ENCODE data around the gene INAFM2. TPM values are rescaled to one million over a fixed set of nuclear protein-coding genes. Genes with fewer than 3 reads are reported as not detected.

The INAFM2 gene
- total and polyA plus RNA-seq, 10 of the 15 experiments (the other 5 are each of a cell fraction or from before 2014, with no cell fraction given): 0.75 to 8.1 (median 3.9) TPM

GRCh38 chr15:40346579-40347558 is 23.4 kb downstream of the INAFM2 start:
- CTCF ChIA-PET: interaction anchor here (0.6 to 2.0 kb wide), 3 partner anchors 10 to 51 kb away, joined by 3 to 6 read pairs (median 3); partner anchors contain the start of gene DISP2
- Histone ChIP-seq H3K27me3 (replicated peaks in 1 of 2; ENCODE audit: control insufficient read depth in 2 of 2, insufficient read depth in 2 of 2, low read length in 1 of 2) (no peaks in the 10 kb centered on the region), H3K9me3 (replicated peaks; ENCODE audit: control insufficient read depth, insufficient read depth, low read length) (no peaks in the 10 kb centered on the region), H2AFZ (ENCODE audit: control insufficient read depth, low read depth, low read length) (no peak overlapping the region), H3K79me2 (ENCODE audit: control insufficient read depth, insufficient read depth, low read length) (no peaks in the 10 kb centered on the region), H3K27ac (ENCODE audit: control insufficient read depth, insufficient read depth) (no peak overlapping the region), H3K9ac (ENCODE audit: control insufficient read depth, insufficient read depth, low read length) (no peak overlapping the region), H4K20me1 (ENCODE audit: control insufficient read depth, insufficient read depth) (no peaks in the 10 kb centered on the region), H3K36me3 (ENCODE audit: control insufficient read depth in 2 of 2, insufficient read depth in 2 of 2, low read length in 1 of 2) (no peaks in the 10 kb centered on the region), H3K4me3 (no peak overlapping the region), H3K4me2 (ENCODE audit: control insufficient read depth, insufficient read depth) (no peak overlapping the region), H3K4me1 (ENCODE audit: control insufficient read depth, insufficient read depth, low read length) (no peaks in the 10 kb centered on the region)
- RAD21 ChIA-PET (ENCODE audit: unreplicated experiment): no interaction called here
- POLR2A ChIA-PET: no interaction called here
- ATAC-seq (no peak), DNase-seq (ENCODE audit: low read depth, low spot score) (no peak), FAIRE-seq (no peak)
- intact Hi-C loops (cut with micrococcal nuclease; ENCODE audit: unreplicated experiment): loop anchor here (10.0 kb wide), 1 partner anchor 158 kb away; no protein-coding TSS in a partner anchor
- 48% methylated on average over 15 of the region's 15 CpGs for WGBS (ENCODE audit: insufficient coverage, insufficient replicate concordance, low lambda C conversion rate, missing lambda C conversion rate)
- SMC1A ChIA-PET (ENCODE audit: uncharacterized antibody, unreplicated experiment): no interaction called here
- BruUV-seq (replicated peaks): no TSS peak
- in situ Hi-C loops (cut with MboI): loop anchor here (5.0 kb wide), 1 partner anchor 75 kb away; no protein-coding TSS in a partner anchor
- TF ChIP-seq JUND (IDR thresholded peaks at IDR 0.05; ENCODE audit: low read depth, low read length) (no peak), REST (IDR thresholded peaks at IDR 0.05; ENCODE audit: low read depth, low read length) (no peak), ETV6 (conservative IDR thresholded peaks at IDR 0.05 in 1 of 2, IDR thresholded peaks at IDR 0.05 in 1 of 2; ENCODE audit: borderline replicate concordance in 1 of 2, low read depth in 1 of 2) (no peak), KLF5 (IDR thresholded peaks at IDR 0.05; ENCODE audit: partially characterized antibody) (no peak), MYB (IDR thresholded peaks at IDR 0.05; ENCODE audit: borderline replicate concordance, low read depth, low read length) (no peak), RBBP5 (conservative IDR thresholded peaks at IDR 0.05) (no peak), MEF2B (IDR thresholded peaks at IDR 0.05; ENCODE audit: partially characterized antibody, poor library complexity, severe bottlenecking) (no peak), RELA (IDR thresholded peaks at IDR 0.05; ENCODE audit: borderline replicate concordance, partially characterized antibody) (no peak), ZBTB11 (CRISPR knock-in tag; IDR thresholded peaks at IDR 0.05) (no peak), SUZ12 (IDR thresholded peaks at IDR 0.05; ENCODE audit: unreplicated experiment) (no peak)
